Stimulated activated CD8-positive, alpha-beta memory T cell treated with anti-CD3 and anti-CD28 coated beads, Interleukin-7, amount 100 ng/mL, for 24 hours (primary cell): ENCODE results near the gene CCDC97.

ENCODE experiments used
- DNase-seq: peaks from one replicate; pipeline ENCODE4 v3.0.0-alpha.2; 2020; ENCODE audit warnings: low read depth

Gene CCDC97

GRCh38 chr19:41298348-41298964 is 11.5 kb upstream of the CCDC97 start:
- no peak for DNase-seq

GRCh38 chr19:41299046-41299754 is 10.8 kb upstream of the CCDC97 start:
- DNase-seq, result no peak

- DNase-seq, result no peak
Observed at GRCh38 chr19:41299755-41300089, 10.2 kb upstream of the CCDC97 start.

GRCh38 chr19:41300555-41300954 is 9.4 kb upstream of the CCDC97 start:
- no peak for DNase-seq

- DNase-seq, result peak; percentile 65
Observed at GRCh38 chr19:41302624-41303351, 7.2 kb upstream of the CCDC97 start.

GRCh38 chr19:41303954-41304353 is 6.0 kb upstream of the CCDC97 start:
- DNase-seq, result no peak

GRCh38 chr19:41304706-41305483 is 5.1 kb upstream of the CCDC97 start:
- DNase-seq, result no peak

- no peak for DNase-seq
Observed at GRCh38 chr19:41305927-41306793, 3.8 kb upstream of the CCDC97 start.

GRCh38 chr19:41307090-41307875 is 2.7 kb upstream of the CCDC97 start:
- no peak for DNase-seq

- DNase-seq, result no peak
Observed at GRCh38 chr19:41307954-41308449, 2.0 kb upstream of the CCDC97 start.

GRCh38 chr19:41308450-41309179 is 1.4 kb upstream of the CCDC97 start:
- DNase-seq, result peak; percentile 97

- no peak for DNase-seq
Observed at GRCh38 chr19:41309180-41310032, 566 bp upstream of the CCDC97 start.

GRCh38 chr19:41311072-41311471 is 1.1 kb downstream of the CCDC97 start:
- DNase-seq, result no peak

- DNase-seq, result no peak
Observed at GRCh38 chr19:41311613-41312012, 1.6 kb downstream of the CCDC97 start.

- DNase-seq, result no peak
Observed at GRCh38 chr19:41316306-41316920, 6.4 kb downstream of the CCDC97 start.

- DNase-seq, result no peak
Observed at GRCh38 chr19:41318696-41319499, 8.9 kb downstream of the CCDC97 start.

- no peak for DNase-seq
Observed at GRCh38 chr19:41319500-41320184, 9.7 kb downstream of the CCDC97 start.
